Ammon's horn (tissue), 1 donor: Measurements from ENCODE around the gene KCNH1.

Source experiments
- DNase-seq: peaks from one replicate; pipeline ENCODE4 v3.0.0-alpha.2; 2016; ENCODE audit warnings: low spot score

The KCNH1 gene

DNA sequence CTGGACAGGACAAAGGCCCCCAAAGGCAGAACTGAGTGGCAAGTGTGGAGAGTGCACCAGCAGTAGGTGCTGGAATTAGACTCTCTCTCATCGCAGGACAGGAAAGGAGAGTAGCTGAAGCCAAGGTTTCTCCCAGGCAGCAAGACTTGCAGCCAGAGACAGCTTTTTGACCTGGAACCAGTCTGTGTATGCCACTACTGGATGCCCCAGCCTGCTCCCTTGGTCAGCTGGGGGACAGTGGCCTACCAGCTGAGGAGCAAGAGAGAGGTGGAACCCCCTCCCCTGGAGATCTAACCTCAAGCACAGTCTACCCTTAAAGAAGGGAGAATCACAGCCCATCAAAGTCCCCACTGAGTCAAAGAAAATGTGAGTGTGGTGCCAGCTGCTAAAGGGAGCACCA lies 375.7 kb downstream of the KCNH1 start:
- no peak for DNase-seq

DNA sequence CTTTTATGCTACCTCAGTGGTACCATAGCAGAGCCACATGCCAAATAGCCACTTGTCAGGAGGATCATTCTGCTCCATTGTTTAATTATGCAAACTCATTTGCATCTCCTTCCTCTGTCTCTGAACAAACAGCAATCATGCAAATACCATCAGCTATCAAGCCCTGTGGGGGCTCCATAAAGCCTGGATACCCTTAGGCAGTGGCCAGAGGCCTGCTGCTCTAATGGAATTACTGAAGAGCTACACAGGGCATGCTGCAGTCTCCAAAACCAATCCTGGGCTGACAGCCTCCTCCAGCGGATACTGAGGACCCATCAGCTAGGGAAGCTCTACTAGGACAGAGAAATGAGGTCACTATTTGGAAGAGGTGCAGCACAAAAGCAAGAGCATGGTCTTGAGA lies 376.3 kb downstream of the KCNH1 start:
- no peak for DNase-seq

DNA sequence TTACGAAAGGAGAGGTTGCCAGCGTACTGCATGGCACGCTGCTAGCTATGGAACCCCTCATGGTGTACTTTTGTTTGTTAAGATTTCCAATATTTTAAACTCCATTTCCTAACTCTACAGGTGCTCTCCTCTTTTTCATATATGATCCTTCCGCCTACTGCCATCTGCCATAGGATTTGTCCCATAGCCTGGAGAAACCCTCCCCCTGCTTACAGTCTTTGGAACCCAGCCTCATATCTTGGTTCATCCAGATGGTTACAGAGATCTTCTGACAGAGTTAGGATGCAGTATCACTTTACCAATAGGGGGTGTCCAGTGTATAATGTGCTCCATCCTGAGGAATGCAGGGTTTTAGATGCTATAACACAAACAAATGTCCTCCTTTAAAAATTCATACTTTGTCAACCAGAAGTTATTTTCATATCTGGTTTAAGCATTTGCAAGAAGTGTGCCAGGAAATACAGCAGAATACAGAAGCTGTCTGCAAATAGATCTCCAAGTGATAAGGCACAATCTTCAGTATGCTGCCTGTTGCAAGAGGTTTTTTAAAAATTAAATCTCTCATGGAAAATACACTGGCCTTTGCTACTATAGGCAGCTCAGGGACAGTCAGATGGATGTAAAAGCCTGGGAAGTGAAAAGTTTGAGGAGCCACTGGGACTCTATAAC lies 377.8 kb downstream of the KCNH1 start:
- DNase-seq, result no peak

DNA sequence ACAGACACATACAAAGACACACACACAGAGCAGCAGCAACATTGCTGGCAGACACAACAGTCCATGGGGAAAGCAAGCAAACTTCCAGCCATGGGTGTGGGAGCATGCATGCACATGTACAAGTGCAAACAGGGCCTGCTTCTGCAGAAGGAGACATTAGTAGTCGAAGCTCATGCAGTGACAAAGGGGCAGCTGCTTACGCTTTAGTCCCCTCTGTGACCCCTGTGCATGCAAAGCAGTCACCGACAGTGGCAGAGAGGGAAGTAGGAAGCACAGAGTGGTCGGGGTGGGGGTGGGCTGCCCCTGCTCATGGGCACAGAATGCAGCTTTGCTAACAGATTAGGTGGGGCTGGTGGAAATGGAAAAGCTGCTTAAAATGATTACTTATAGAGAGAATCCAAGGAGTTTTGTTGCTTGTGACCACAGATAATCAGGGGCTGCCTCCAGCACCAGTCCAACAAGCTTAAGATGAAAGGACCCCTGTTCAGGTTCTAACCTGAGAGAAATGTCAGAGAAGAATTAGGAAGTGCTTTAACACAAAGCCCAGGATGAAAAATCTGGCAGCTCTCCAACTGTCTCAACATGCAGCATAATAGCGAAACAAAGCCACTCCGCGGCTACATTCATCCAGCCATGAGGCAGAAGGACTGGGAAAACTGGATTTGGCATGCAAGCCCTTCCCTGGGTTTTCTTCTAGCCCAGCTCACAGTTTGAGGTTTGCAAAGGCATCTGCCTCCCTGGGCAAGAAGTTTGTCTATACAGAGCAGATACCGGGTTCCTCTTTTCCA lies 378.9 kb downstream of the KCNH1 start:
- peak; percentile 50 for DNase-seq

DNA sequence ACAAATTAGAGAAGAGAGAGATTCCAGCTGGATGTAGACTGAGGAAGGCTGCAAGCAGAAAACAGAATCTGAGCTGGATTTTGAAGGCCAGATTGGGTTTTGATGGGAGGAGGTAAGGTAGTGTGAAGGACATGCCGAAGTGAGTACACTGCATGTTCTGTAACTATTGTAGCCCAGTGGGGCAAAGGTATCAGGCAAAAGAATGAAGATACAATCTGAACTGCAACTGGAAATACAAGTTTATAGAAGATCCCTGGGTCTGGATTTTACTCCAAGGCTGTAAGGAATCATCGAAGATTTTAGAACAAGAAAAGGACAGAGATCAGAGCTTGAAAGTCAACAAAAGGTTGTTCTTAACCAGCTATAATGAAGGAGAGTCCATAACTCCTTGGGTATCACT lies 382.0 kb downstream of the KCNH1 start:
- no peak for DNase-seq

DNA sequence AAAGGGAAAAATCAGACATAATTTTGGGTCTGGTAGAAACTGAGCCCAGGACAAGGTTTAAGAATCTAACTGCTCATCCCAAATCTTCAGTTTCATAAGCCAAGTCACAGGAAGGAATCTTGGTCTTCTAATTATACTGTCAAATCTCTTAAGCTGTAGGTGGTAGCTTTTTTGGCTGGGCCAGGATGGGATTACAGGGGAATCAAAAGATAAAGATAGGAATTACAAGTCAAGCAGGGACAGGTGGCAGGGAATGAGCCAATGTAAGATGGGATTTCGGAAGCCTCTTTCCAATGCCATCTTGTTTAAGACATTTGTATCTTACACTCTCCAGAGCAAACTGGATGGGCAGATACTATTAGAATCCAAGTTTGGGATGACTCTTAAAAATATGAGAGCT lies 383.5 kb downstream of the KCNH1 start:
- no peak for DNase-seq

DNA sequence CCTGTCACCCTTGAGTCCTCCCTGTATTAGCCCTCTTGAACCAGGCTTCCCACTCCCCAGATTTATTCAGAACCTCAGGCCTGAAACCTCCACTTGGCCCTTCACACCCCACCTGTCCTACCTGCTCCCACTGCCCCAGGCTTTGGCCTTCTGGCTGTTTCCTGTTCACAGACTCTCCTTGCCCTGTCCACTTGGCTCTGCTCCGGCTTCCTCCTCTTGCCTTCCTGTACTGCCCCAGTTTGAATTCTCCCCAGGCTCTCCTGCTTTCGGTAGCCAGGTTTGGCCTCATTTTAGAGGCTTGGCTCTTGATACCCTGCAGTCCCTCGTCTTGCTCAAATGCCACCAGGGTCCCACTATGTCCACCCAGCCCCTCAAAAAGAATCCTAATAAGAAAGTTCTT lies 385.2 kb downstream of the KCNH1 start:
- DNase-seq, result no peak

DNA sequence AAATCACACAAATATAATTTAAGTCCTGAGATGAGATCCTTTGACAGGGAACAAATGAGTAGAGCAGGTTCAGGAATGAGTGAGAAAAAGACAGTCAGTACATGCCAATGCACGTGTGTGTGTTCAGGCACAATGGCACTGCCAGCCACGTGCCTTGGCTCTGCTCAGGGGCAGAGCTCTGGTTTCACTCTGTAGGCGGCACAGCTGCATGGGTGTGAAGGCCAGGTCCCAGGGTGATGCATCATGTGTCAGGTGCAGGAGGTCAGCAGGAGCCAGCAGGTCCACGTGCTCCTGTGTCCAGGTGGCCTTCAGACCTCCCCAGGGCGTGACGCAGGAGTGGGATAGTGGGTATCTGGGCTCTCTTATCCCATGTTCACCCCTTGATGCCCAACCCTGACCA lies 386.1 kb downstream of the KCNH1 start:
- DNase-seq, result no peak

DNA sequence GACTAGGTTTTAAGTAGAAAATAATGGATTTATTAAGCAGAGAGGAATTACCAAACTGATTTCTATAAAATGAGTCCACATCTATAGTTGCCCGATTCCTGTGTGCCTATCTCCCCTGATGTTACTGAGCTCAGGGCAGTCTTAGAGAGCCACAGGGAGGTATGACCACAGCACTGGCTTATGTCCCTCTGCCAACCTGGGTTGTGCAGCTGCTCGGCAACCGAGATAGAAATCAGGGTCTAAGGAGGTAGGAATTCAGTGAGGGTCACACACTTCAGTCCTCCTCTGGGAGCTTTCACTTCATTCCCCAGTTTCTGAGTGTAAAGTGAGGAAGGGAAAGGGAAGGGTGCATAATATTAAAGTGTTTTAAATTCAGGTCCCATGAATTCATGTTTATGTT lies 386.8 kb downstream of the KCNH1 start:
- DNase-seq, result no peak

DNA sequence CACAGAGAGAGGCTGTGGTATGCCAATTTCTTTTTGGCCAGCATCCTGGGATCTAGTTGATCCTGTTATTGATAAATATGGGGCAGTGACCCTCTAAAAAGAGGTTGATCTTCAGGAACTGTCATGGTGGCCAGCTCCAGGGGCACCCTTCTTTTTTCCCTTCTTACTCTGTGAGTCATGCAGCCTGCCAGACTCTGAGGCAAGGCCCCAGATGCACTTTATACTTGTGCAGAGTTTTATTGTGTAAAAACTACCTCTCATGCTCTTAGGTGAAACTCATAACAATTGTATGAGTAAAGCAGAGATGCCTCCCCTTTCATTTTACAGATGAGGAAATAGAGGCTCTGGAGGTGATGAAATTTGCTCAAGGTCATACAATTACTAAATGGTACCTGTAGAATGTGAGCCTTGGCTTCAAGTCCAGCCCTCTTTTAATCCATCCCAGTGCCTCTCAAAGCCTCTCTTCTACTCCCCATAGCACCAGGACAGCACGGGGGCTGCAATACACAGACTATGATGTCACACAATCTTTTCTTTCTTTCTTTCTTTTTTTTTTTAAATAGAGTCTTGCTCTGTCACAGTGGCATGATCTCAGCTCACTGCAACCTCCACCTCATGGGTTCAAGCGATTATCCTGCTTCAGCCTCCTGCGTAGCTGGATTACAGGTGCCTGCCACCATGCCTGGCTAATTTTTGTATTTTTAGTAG lies 387.8 kb downstream of the KCNH1 start:
- no peak for DNase-seq

DNA sequence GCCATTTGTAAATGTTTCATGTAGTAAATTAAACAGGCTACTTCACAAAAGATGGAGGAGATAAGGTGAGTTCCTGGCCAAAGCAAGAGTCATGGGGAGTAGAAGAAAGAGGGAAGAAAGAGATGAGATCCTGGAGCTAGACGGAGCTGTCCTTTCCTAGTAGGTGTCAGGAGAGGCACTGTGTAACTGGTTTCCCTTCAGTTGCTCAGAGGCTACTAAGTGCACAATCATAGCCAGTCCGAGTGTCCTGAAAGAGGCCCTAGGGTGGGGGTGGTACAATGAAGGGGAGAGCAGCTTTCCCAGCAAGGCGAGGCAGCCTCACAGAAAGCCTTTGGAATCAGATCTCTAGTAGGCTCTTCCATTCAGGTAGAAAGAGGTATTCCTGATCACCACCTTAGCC lies 390.9 kb downstream of the KCNH1 start:
- DNase-seq, result no peak

DNA sequence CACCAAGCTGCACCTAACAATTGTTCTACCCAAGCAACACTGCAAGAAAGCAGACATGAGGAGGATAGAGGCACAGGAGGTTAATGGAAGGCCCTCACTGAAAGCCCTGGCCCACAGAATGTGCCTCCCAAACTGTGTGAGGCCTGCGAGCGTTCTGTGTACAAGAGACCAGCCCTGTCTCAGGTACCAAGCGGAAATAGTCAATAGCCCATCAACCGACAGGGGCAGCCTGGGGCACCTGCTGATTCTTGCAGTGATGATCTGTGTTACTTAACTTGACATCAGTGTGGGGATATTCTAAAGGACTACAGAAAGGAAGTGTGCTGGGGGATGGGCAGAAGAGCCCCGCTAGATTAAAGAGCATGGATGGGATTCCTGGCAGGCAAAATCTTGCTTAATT lies 392.4 kb downstream of the KCNH1 start:
- no peak for DNase-seq

DNA sequence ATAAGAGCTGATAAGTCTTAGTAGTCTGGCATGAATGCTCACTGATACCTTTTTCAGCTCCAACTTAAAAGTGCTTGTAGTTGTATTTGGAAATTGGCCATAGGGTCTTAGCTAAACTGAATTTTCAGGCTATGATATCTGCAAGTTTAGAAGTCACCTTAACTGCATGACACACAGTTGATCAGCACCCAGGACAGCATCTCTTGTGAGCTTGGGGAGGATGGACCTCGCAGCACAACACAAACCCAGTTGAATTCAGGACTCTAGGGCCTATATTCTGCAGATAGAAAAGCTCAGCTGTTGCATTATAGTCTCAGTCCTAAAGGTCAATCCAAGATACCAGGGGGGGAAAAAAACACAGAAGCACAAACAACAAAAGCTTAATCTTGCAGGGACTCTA lies 394.3 kb downstream of the KCNH1 start:
- no peak for DNase-seq

DNA sequence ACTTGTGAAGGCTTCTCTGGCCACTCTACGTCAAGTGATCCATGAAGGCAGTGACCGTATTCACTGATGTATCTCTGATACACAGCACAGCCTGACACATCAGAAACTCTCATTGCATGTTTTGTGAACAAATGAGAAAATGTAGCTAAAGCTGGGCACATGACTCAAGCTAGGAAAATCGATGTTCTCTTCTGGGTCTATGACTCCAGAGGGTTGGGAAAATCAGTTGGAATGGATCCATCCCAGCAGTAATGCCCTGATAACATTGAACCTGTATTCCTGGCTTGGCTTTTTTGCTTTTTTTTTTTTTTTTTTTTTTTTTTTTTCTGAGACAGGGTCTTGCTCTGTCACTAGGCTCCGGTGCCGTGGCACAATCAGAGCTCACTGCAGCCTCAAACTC lies 395.7 kb downstream of the KCNH1 start:
- no peak for DNase-seq

DNA sequence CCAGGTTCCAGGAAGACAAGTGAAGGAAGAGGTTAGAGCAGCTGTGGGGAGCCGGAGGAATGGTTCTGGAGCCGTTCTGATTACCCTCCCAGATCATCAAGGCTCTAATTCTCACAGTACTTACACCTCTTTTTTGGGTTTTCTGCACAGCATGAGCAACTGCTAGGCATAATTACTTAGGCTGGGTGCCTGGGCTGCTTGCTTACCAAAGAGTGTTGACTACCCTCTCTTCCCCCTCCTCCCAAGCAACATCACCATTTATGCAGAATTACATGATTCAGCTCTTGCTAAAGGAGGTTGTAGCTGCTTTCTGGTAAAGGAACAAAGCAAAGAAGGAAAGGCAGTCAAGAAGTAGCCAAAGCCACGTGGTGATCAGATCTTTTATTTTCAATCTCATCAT lies 397.2 kb downstream of the KCNH1 start:
- peak; percentile 30 for DNase-seq

DNA sequence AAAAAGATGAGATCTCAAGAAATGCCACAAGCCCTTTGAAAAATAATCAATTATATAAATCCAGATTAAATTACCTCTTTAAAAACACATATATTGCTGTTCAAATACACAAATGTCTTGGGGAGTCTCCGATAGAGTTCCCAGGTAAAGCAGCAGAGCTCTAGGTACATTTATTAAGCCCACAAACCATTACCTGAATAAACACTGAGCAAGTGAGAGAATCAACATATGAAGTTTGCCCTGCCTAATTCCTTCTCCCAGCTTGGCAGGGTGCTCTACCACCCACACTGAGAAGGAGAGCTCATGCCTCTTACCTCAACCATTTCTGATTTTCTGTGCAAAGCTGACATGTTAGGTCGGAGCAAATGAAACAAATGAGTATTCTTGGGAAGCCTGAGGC lies 402.4 kb downstream of the KCNH1 start:
- DNase-seq, result no peak

DNA sequence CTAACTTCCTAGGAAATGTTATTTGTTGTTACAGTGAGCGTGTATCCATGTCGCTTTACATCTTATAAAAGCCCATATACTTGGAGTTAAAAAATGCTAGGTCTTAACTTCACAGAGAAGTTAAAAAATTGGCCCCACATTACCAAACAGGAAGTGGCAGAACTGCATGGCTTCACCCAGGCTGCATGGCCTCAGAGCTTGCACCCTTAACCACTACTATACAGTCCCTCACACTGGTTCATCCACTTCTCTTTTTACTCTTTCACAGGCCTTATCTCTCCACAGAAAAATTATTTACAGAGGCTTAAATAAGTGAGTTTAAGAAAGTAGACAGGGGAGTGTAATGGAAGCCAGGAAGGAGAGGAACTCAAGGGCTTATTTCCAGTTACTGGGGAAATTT lies 402.8 kb downstream of the KCNH1 start:
- DNase-seq, result no peak

DNA sequence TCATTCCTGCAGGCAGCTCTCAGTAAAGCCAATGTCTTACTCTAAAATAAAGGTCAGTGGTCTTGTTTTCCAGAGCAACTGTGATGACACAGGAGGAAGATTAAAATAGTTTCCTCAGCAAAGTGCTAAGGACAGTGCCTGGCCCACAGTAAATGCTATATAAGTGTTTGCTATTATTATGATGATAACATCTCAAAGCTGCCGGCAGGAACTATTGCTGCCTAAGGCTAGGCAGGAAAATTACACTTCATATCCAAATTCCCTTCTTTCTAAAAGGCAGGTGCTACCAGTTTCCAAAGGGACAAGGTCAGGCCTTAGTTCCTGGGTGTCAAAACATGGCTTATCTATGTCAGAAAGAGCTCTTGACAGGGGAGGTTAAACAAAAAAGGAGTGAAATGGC lies 403.9 kb downstream of the KCNH1 start:
- no peak for DNase-seq

DNA sequence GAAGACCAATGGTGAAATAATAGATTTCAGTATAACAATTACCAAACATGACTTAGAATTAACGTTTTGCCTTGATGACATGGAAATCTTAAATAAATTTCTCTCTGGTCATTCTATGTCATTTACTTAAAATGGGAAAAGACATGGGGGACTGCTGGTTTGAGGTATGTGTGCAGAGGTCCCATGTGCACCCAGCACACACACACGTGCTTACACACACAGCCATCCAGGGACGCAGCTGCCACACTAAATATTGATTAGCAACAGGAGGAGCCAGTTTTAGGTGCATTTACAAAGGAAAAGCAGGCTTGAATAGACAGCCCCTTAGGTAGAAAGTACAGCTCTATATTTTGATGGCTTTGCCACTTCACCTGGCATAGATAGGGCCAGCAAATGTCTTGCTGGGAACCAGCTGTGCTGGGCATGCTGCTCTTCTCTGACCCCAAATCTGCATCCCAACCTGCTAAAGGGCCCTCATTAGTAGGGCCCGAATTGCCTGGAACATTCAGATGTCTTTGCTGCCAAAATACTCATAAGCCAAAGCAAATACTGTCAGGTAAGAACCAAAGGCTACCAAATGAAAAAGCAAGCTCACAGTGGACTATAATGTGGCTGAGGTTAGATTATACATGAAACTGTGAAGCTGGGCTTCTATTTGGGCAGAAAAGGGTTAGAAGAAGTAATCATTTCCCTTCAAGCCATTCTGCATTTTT lies 405.4 kb downstream of the KCNH1 start:
- no peak for DNase-seq

DNA sequence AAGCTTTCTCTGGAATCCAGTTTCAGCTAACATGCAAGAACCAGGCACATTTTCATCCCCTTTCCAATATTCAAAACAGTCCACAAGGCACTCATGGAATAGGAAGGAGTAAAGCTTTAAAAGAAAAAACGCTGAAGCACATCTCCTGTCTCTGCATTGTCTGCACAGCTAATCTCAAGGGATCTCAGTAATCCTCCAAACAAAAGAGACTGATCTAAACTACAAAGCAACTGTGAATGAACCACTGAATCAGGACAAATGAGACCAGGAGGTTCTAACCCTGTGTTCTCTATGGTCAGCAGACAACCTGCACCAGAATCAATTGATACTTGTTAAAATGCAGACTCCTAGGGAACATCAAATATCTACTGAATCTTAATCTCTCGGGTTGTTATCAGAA lies 406.2 kb downstream of the KCNH1 start:
- DNase-seq, result no peak

DNA sequence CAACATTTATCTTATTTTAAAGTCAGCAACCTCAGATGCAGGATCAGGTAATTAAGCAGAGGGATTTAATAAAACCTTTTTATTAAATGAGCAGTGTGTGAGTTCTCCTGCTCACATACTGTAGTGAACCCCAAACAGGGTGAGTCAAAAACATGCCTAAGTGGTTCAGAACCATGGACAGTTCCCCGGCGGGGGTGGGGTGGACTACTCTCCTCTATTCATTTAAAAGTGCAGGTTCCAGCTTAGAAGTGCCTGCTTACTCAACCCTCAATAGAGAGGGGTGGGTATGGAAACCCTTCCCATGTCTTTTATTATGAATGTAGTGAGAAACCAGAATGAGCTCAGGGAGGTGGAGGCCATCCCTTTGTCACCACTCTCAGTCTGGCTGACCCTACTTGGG lies 407.3 kb downstream of the KCNH1 start:
- DNase-seq, result peak; percentile 24

DNA sequence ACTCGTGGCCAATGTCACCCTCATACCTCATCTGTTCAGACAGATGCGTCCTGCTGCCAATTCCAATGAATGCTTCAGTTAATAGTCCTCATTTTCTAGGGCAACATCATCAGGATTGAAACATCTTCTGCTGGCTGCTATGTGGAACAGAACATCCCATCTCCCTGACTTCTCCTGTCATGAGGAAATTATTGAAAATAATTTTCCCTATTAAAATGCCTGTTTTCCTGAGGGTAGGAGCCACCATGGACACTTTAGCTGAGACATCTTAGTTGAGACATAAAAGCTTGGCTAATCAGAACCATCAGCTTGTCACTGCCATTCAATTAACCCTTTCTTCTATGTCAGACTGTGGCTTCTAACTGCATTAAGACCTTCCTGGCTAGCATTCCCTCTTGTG lies 409.2 kb downstream of the KCNH1 start:
- no peak for DNase-seq

DNA sequence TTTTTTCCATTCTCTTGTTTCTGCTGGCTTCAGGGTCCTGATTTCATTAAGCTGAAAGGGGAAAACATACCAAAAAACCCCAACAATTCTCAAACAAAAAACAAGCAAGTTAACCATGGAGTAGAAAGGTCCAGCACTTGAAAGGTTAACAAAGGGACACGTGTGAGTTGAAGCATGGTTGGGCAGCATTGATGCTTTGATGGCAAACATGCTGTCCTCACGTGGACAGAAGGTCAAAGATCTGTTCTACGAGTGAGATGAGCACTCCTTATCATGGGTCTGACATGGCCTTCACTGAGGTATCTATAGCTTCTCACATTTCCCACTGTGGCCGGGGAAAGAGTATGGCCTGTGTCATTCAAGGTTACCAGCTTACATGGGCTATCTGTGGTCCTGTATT lies 410.3 kb downstream of the KCNH1 start:
- no peak for DNase-seq
